Fibroblast of mammary gland (primary cell): ENCODE results near the gene SLC35F3.

Experiments
- DNase-seq: peaks from one replicate; pipeline ENCODE4 v3.0.0-alpha.2; 2010; ENCODE audit warnings: low read depth
- H3K4me3 ChIP-seq: 2 replicates; pipeline ENCODE4 v1.5.1; 2011; ENCODE audit warnings: low read depth, mild to moderate bottlenecking, low read length, moderate library complexity; ENCODE audit not compliant: control insufficient read depth
- CTCF ChIP-seq: conservative IDR thresholded peaks from 2 replicates; pipeline ENCODE4 v1.5.1; 2011; ENCODE audit warnings: low read depth, low read length, inconsistent platforms; ENCODE audit not compliant: control insufficient read depth, insufficient read depth

SLC35F3 gene

GRCh38 chr1:234330843-234331215 lies 426.4 kb downstream of the SLC35F3 start:
- no peak for TF ChIP-seq CTCF
- H3K4me3 ChIP-seq = no peak overlapping the region
- peak; percentile 65 for DNase-seq

- TF ChIP-seq CTCF = no peak
- peak; percentile 76 for DNase-seq
- no peak overlapping the region for H3K4me3 ChIP-seq
These were observed 427.0 kb downstream of the SLC35F3 start for GRCh38 chr1:234331507-234331906.

GRCh38 chr1:234336359-234336758 lies 431.9 kb downstream of the SLC35F3 start:
- no peak overlapping the region for H3K4me3 ChIP-seq
- DNase-seq = no peak
- TF ChIP-seq CTCF = no peak

GRCh38 chr1:234337233-234337632 lies 432.8 kb downstream of the SLC35F3 start:
- H3K4me3 ChIP-seq = no peak overlapping the region
- TF ChIP-seq CTCF = no peak
- no peak for DNase-seq

GRCh38 chr1:234340528-234340927 lies 436.1 kb downstream of the SLC35F3 start:
- no peak for TF ChIP-seq CTCF
- no peak for DNase-seq
- H3K4me3 ChIP-seq = no peak overlapping the region

- no peak for TF ChIP-seq CTCF
- DNase-seq = no peak
- no peak overlapping the region for H3K4me3 ChIP-seq
These were observed 438.3 kb downstream of the SLC35F3 start for GRCh38 chr1:234342774-234343173.

- no peak for TF ChIP-seq CTCF
- no peak overlapping the region for H3K4me3 ChIP-seq
- no peak for DNase-seq
These were observed 440.8 kb downstream of the SLC35F3 start for GRCh38 chr1:234345237-234345636.
